Mesenchymal stem cell (in vitro differentiated cells and primary cell): ENCODE measurements around the gene LAMB4.

ENCODE experiments used
- DNase-seq: peaks from one replicate; pipeline ENCODE4 v3.0.0-alpha.2; 2013
- H2AFZ ChIP-seq: one replicate; pipeline ENCODE4 v1.6.1; 2013; ENCODE audit warnings: low read depth, mild to moderate bottlenecking, control low read depth, inconsistent platforms, low read length, moderate library complexity
- H2AK5ac ChIP-seq: 2 replicates; pipeline ENCODE4 v1.6.1; 2013; ENCODE audit warnings: low read length, moderate library complexity, mild to moderate bottlenecking, inconsistent platforms; ENCODE audit not compliant: severe bottlenecking
- H2BK120ac ChIP-seq: one replicate; pipeline ENCODE4 v1.6.1; 2013; ENCODE audit warnings: low read depth, mild to moderate bottlenecking, inconsistent platforms, low read length, moderate library complexity
- H2BK12ac ChIP-seq, 2 experiments: one replicate each; pipeline ENCODE4 v1.6.1; 2013; ENCODE audit warnings: inconsistent platforms in 2 of 2, low read length in 2 of 2, mild to moderate bottlenecking in 2 of 2, moderate library complexity in 2 of 2, control low read depth in 1 of 2
- H2BK15ac ChIP-seq: one replicate; pipeline ENCODE4 v1.6.1; 2013; ENCODE audit warnings: mild to moderate bottlenecking, low read depth, inconsistent platforms; ENCODE audit not compliant: poor library complexity, severe bottlenecking
- H2BK5ac ChIP-seq: 2 replicates; pipeline ENCODE4 v1.6.1; 2013; ENCODE audit warnings: low read depth, mild to moderate bottlenecking, low read length, control low read depth, inconsistent platforms; ENCODE audit not compliant: poor library complexity, severe bottlenecking
- H3K14ac ChIP-seq, 2 experiments: one replicate each; pipeline ENCODE4 v1.6.1; 2013; ENCODE audit warnings: inconsistent platforms in 2 of 2, low read length in 2 of 2, control low read depth in 1 of 2, mild to moderate bottlenecking in 1 of 2, moderate library complexity in 1 of 2
- H3K18ac ChIP-seq, 2 experiments: one replicate each; pipeline ENCODE4 v1.6.1; 2013; ENCODE audit warnings: inconsistent platforms in 2 of 2, low read length in 2 of 2, control low read depth in 1 of 2, low read depth in 1 of 2, mild to moderate bottlenecking in 1 of 2
- H3K23ac ChIP-seq, 2 experiments: one replicate each; pipeline ENCODE4 v1.6.1; 2013; ENCODE audit warnings: inconsistent platforms in 2 of 2, low read length in 2 of 2, mild to moderate bottlenecking in 2 of 2, moderate library complexity in 2 of 2, control low read depth in 1 of 2
- H3K27ac ChIP-seq: 2 replicates; pipeline ENCODE4 v1.5.1; 2013; ENCODE audit warnings: mild to moderate bottlenecking, moderate library complexity, low read length, control low read depth, inconsistent platforms; ENCODE audit not compliant: poor library complexity, severe bottlenecking
- H3K27me3 ChIP-seq, 2 experiments: 2 replicates each; pipeline versions ENCODE4 v1.6.1 to v1.7.0; 2013; ENCODE audit warnings: low read length in 2 of 2, mild to moderate bottlenecking in 2 of 2, moderate library complexity in 2 of 2, control low read depth in 1 of 2, inconsistent platforms in 1 of 2; ENCODE audit not compliant: control insufficient read depth in 1 of 2, insufficient read depth in 1 of 2
- H3K36me3 ChIP-seq, 2 experiments: 2 replicates each; pipeline versions ENCODE4 v1.6.1 to v1.7.0; 2013; ENCODE audit warnings: low read length in 2 of 2, control low read depth in 1 of 2, inconsistent platforms in 1 of 2, low read depth in 1 of 2, mild to moderate bottlenecking in 1 of 2; ENCODE audit not compliant: insufficient read depth in 2 of 2, control insufficient read depth in 1 of 2
- H3K4ac ChIP-seq, 2 experiments: one replicate each; pipeline ENCODE4 v1.6.1; 2013; ENCODE audit warnings: inconsistent platforms in 2 of 2, low read length in 2 of 2, mild to moderate bottlenecking in 2 of 2, moderate library complexity in 2 of 2, control low read depth in 1 of 2, low read depth in 1 of 2
- H3K4me1 ChIP-seq: 2 replicates; pipeline ENCODE4 v1.6.1; 2013; ENCODE audit warnings: low read depth, low read length, control low read depth; ENCODE audit not compliant: control insufficient read depth, insufficient read depth
- H3K4me2 ChIP-seq: 2 replicates; pipeline ENCODE4 v1.6.1; 2013; ENCODE audit warnings: low read length, mild to moderate bottlenecking, inconsistent platforms; ENCODE audit not compliant: poor library complexity, severe bottlenecking
- H3K4me3 ChIP-seq, 2 experiments: 2 replicates each; pipeline versions ENCODE4 v1.5.1 to v1.7.0; 2013; ENCODE audit warnings: low read length in 2 of 2, mild to moderate bottlenecking in 2 of 2, control low read depth in 1 of 2, low read depth in 1 of 2; ENCODE audit not compliant: insufficient read depth in 1 of 2
- H3K79me1 ChIP-seq: replicated peaks from 2 replicates; pipeline ENCODE4 v1.6.1; 2013; ENCODE audit warnings: mild to moderate bottlenecking, control low read depth, low read length, inconsistent platforms; ENCODE audit not compliant: poor library complexity, severe bottlenecking
- H3K9ac ChIP-seq: 2 replicates; pipeline ENCODE4 v1.7.0; 2013; ENCODE audit warnings: mild to moderate bottlenecking, low read length, moderate library complexity
- H3K9me3 ChIP-seq: 2 replicates; pipeline ENCODE4 v1.7.0; 2013; ENCODE audit warnings: mild to moderate bottlenecking, low read length; ENCODE audit not compliant: control insufficient read depth
- H4K8ac ChIP-seq: one replicate; pipeline ENCODE4 v1.6.1; 2013; ENCODE audit warnings: inconsistent platforms, mild to moderate bottlenecking, low read length, moderate library complexity
- H4K91ac ChIP-seq: one replicate; pipeline ENCODE4 v1.6.1; 2013; ENCODE audit warnings: mild to moderate bottlenecking, low read length, inconsistent platforms
- WGBS: methylation state at CpG from one replicate; pipeline ENCODE4 v1.1.7; 2013; ENCODE audit warnings: mixed read lengths; 5-methylcytosine and 5-hydroxymethylcytosine counted together

Gene LAMB4

GRCh38 chr7:108026116-108026515 is 104.0 kb downstream of the LAMB4 start:
- H2BK120ac ChIP-seq: no peak overlapping the region
- no peak overlapping the region for H3K4ac ChIP-seq
- H2BK15ac ChIP-seq: no peak overlapping the region
- H3K18ac ChIP-seq: peak overlapping the region; percentile 24 to 61
- H4K8ac ChIP-seq: no peak overlapping the region
- H4K91ac ChIP-seq: no peak overlapping the region
- H2AFZ ChIP-seq: no peak overlapping the region
- WGBS: over 99% methylated on average over 5 of the region's 5 CpGs
- H2BK12ac ChIP-seq: peak overlapping the region in 1 of 2 experiments; percentile 55
- H3K27me3 ChIP-seq: no peaks in the 10 kb centered on the region
- no peak overlapping the region for H2BK5ac ChIP-seq
- no peaks in the 10 kb centered on the region for H3K79me1 ChIP-seq
- H3K14ac ChIP-seq: no peak overlapping the region
- no peak overlapping the region for H3K4me2 ChIP-seq
- no peak overlapping the region for H3K9ac ChIP-seq
- H3K9me3 ChIP-seq: no peaks in the 10 kb centered on the region
- H3K4me3 ChIP-seq: no peak overlapping the region
- no peak for DNase-seq
- H3K23ac ChIP-seq: no peak overlapping the region
- H2AK5ac ChIP-seq: no peak overlapping the region
- H3K36me3 ChIP-seq: no peaks in the 10 kb centered on the region
- H3K4me1 ChIP-seq: peaks cover 2% of the 10 kb centered on the region
- H3K27ac ChIP-seq: no peak overlapping the region

GRCh38 chr7:108024538-108024937 is 105.6 kb downstream of the LAMB4 start:
- Histone ChIP-seq H3K4me2 (no peak overlapping the region), H3K23ac (no peak overlapping the region), H2BK120ac (no peak overlapping the region), H3K36me3 (no peaks in the 10 kb centered on the region), H3K4me3 (no peak overlapping the region), H3K4me1 (no peaks in the 10 kb centered on the region), H3K79me1 (no peaks in the 10 kb centered on the region), H2AK5ac (no peak overlapping the region), H3K14ac (no peak overlapping the region), H2BK5ac (no peak overlapping the region), H4K8ac (no peak overlapping the region), H3K4ac (no peak overlapping the region), H3K27ac (no peak overlapping the region), H2BK12ac (peak overlapping the region in 1 of 2 experiments; percentile 29), H3K27me3 (no peaks in the 10 kb centered on the region), H3K9me3 (no peaks in the 10 kb centered on the region), H2BK15ac (no peak overlapping the region), H3K9ac (no peak overlapping the region), H4K91ac (no peak overlapping the region), H3K18ac (peak overlapping the region in 1 of 2 experiments; percentile 18), H2AFZ (no peak overlapping the region)
- 88% methylated on average over 6 of the region's 6 CpGs for WGBS
- no peak for DNase-seq

GRCh38 chr7:108020585-108020984 is 109.6 kb downstream of the LAMB4 start:
- no peak overlapping the region for H4K8ac ChIP-seq
- peaks cover 3% of the 10 kb centered on the region for H3K4me1 ChIP-seq
- H3K23ac ChIP-seq: no peak overlapping the region
- no peak overlapping the region for H2BK15ac ChIP-seq
- H2AK5ac ChIP-seq: no peak overlapping the region
- H3K9ac ChIP-seq: no peak overlapping the region
- no peak for DNase-seq
- no peak overlapping the region for H3K4ac ChIP-seq
- no peak overlapping the region for H2AFZ ChIP-seq
- H3K27me3 ChIP-seq: no peaks in the 10 kb centered on the region
- no peaks in the 10 kb centered on the region for H3K36me3 ChIP-seq
- H2BK120ac ChIP-seq: no peak overlapping the region
- H2BK5ac ChIP-seq: no peak overlapping the region
- WGBS: no CpG with 5 or more reads among the region's 2 CpGs
- H3K4me3 ChIP-seq: no peak overlapping the region
- H4K91ac ChIP-seq: no peak overlapping the region
- no peak overlapping the region for H3K14ac ChIP-seq
- H3K4me2 ChIP-seq: no peak overlapping the region
- no peaks in the 10 kb centered on the region for H3K9me3 ChIP-seq
- no peaks in the 10 kb centered on the region for H3K79me1 ChIP-seq
- H3K18ac ChIP-seq: no peak overlapping the region
- H3K27ac ChIP-seq: no peak overlapping the region
- no peak overlapping the region for H2BK12ac ChIP-seq

GRCh38 chr7:108018668-108019067 is 111.5 kb downstream of the LAMB4 start:
- Histone ChIP-seq H3K79me1 (no peaks in the 10 kb centered on the region), H2BK12ac (peak overlapping the region in 1 of 2 experiments; percentile 10), H4K91ac (no peak overlapping the region), H3K4me2 (no peak overlapping the region), H3K4ac (no peak overlapping the region), H3K27me3 (no peaks in the 10 kb centered on the region), H3K9me3 (no peaks in the 10 kb centered on the region), H4K8ac (no peak overlapping the region), H3K27ac (no peak overlapping the region), H2BK15ac (no peak overlapping the region), H2AFZ (no peak overlapping the region), H3K4me1 (peaks cover 6% of the 10 kb centered on the region), H3K9ac (no peak overlapping the region), H3K23ac (no peak overlapping the region), H2BK5ac (no peak overlapping the region), H3K4me3 (no peak overlapping the region), H3K18ac (no peak overlapping the region), H3K14ac (no peak overlapping the region), H2BK120ac (no peak overlapping the region), H2AK5ac (peak overlapping the region; percentile 94), H3K36me3 (no peaks in the 10 kb centered on the region)
- no peak for DNase-seq
- 100% methylated on average over 3 of the region's 4 CpGs for WGBS
